H7 (cell line): ENCODE measurements around the gene TGM1. TPM values are rescaled to one million over a fixed set of nuclear protein-coding genes. Genes with fewer than 3 reads are reported as not detected.
A peak's percentile ranks its signal among the peaks of the same experiment; 100 is the strongest.

Experiments
- DNase-seq: peaks from one replicate; pipeline ENCODE4 v3.0.0; 2012
- H3K27me3 ChIP-seq: 2 replicates; pipeline ENCODE4 v1.6.0; 2011; ENCODE audit warnings: mild to moderate bottlenecking, low read length; ENCODE audit not compliant: control insufficient read depth, insufficient read depth
- H3K36me3 ChIP-seq: replicated peaks from 2 replicates; pipeline ENCODE4 v1.5.1; 2011; ENCODE audit warnings: low read length; ENCODE audit not compliant: control insufficient read depth, insufficient read depth
- H3K4me3 ChIP-seq: 2 replicates; pipeline ENCODE4 v1.5.1; 2011; ENCODE audit warnings: low read depth, mild to moderate bottlenecking, control low read depth, low read length, moderate library complexity; ENCODE audit not compliant: insufficient read depth
- total RNA-seq: library from RNA; depleted of rRNA; stranded (reverse); fragments of >200 nt; shearing (Covaris generic); gene quantifications from 2 replicates; pipeline ENCODE4 v1.2.3, GENCODE V29; 2014; rRNA removed

TGM1 gene
- total RNA-seq, result 0.21 and 3.1 TPM in 2 replicates

- DNase-seq, result peak; percentile 84
- Histone ChIP-seq H3K36me3 (peaks cover 2% of the 10 kb centered on the region; the same call in 1 of the 2 replicates), H3K27me3 (no peaks in the 10 kb centered on the region), H3K4me3 (no peak within 1 kb of the TSS)
Observed at GRCh38 chr14:24262821-24263733, at the start of gene TGM1. TGM1 (minus strand) TSS chr14:24263177; CDS start chr14:24262352, 825 bp downstream.

GRCh38 chr14:24311837-24312615 lies 49.0 kb upstream of the TGM1 start:
- no peak for DNase-seq
- peaks cover 3% of the 10 kb centered on the region for H3K27me3 ChIP-seq
- H3K36me3 ChIP-seq, result peaks cover 5% of the 10 kb centered on the region
- H3K4me3 ChIP-seq, result no peak overlapping the region

- no peak within 1 kb of the TSS for H3K4me3 ChIP-seq
- H3K27me3 ChIP-seq, result no peaks in the 10 kb centered on the region
- peaks cover 13% of the 10 kb centered on the region for H3K36me3 ChIP-seq
- DNase-seq, result no peak
Observed at GRCh38 chr14:24310646-24311604, 47.9 kb upstream of the TGM1 start, which contains the start of gene LTB4R. LTB4R (plus strand) TSS chr14:24311502; CDS start chr14:24315652, 4,150 bp downstream.

GRCh38 chr14:24310265-24310645 lies 47.3 kb upstream of the TGM1 start:
- no peak overlapping the region for H3K4me3 ChIP-seq
- H3K27me3 ChIP-seq, result no peaks in the 10 kb centered on the region
- DNase-seq, result no peak
- peaks cover 18% of the 10 kb centered on the region for H3K36me3 ChIP-seq

GRCh38 chr14:24309538-24310264 lies 46.7 kb upstream of the TGM1 start, which contains the start of gene LTB4R2:
LTB4R2 (plus strand) TSS chr14:24310140; CDS start chr14:24310665, 525 bp downstream.
- DNase-seq, result no peak
- Histone ChIP-seq H3K4me3 (no peak within 1 kb of the TSS), H3K27me3 (no peaks in the 10 kb centered on the region)

GRCh38 chr14:24308342-24309124 lies 45.6 kb upstream of the TGM1 start:
- no peak overlapping the region for H3K4me3 ChIP-seq
- DNase-seq, result no peak
- no peaks in the 10 kb centered on the region for H3K27me3 ChIP-seq
- H3K36me3 ChIP-seq, result peaks cover 32% of the 10 kb centered on the region

More at GRCh38 chr14:24309538-24310264, 46.7 kb upstream of the TGM1 start, which contains the start of gene LTB4R2:
- H3K36me3 ChIP-seq, result peaks cover 22% of the 10 kb centered on the region

- DNase-seq, result peak; percentile 90
- Histone ChIP-seq H3K36me3 (peaks cover 36% of the 10 kb centered on the region), H3K27me3 (no peaks in the 10 kb centered on the region), H3K4me3 (no peak within 1 kb of the TSS)
Observed at GRCh38 chr14:24307575-24308341, 44.8 kb upstream of the TGM1 start, which contains the start of gene CIDEB. CIDEB (minus strand) TSS chr14:24307977; CDS start chr14:24307858, 119 bp downstream.

- no peak for DNase-seq
- no peak overlapping the region for H3K4me3 ChIP-seq
- peaks cover 42% of the 10 kb centered on the region for H3K36me3 ChIP-seq
- H3K27me3 ChIP-seq, result no peaks in the 10 kb centered on the region
Observed at GRCh38 chr14:24307156-24307574, 44.2 kb upstream of the TGM1 start.

- H3K36me3 ChIP-seq, result peaks cover 47% of the 10 kb centered on the region
- DNase-seq, result no peak
- no peak overlapping the region for H3K4me3 ChIP-seq
- H3K27me3 ChIP-seq, result no peaks in the 10 kb centered on the region
Observed at GRCh38 chr14:24304019-24304387, 41.0 kb upstream of the TGM1 start.

GRCh38 chr14:24300326-24300980 lies 37.5 kb upstream of the TGM1 start:
- no peak for DNase-seq
- peak overlapping the region; percentile 82 for H3K4me3 ChIP-seq
- no peaks in the 10 kb centered on the region for H3K27me3 ChIP-seq
- H3K36me3 ChIP-seq, result peaks cover 35% of the 10 kb centered on the region

- H3K27me3 ChIP-seq, result no peaks in the 10 kb centered on the region
- peak; percentile 99 for DNase-seq
- peak within 1 kb of the TSS; percentile 82 for H3K4me3 ChIP-seq
- peaks cover 30% of the 10 kb centered on the region for H3K36me3 ChIP-seq
Observed at GRCh38 chr14:24299255-24300191, 36.5 kb upstream of the TGM1 start, which contains the start of the genes DHRS1 and NOP9. DHRS1 (minus strand) TSS chr14:24299780; CDS start chr14:24299106, 674 bp downstream. NOP9 (plus strand) TSS chr14:24299850; CDS start chr14:24299955, 105 bp downstream.
